SU-DHL-6 (cell line): ENCODE data around the gene TRIM42.

Source experiments
- H2AFZ ChIP-seq: fragments of 200-600 bp; sonication (generic); 2 replicates; pipeline ENCODE4 v1.6.1; 2014; ENCODE audit warnings: low read depth, mild to moderate bottlenecking, moderate library complexity, mixed read lengths, antibody characterized with exemption, low read length; ENCODE audit not compliant: severe bottlenecking
- H3F3A ChIP-seq: fragments of 200-600 bp; shearing (Covaris generic); 2 replicates; pipeline ENCODE4 v1.6.0; 2016; ENCODE audit warnings: antibody characterized with exemption, mild to moderate bottlenecking; ENCODE audit not compliant: insufficient read depth
- H3K27ac ChIP-seq: fragments of 200-600 bp; sonication (generic); 2 replicates; pipeline ENCODE4 v1.5.1; 2016; ENCODE audit warnings: low read depth, mild to moderate bottlenecking, low read length, moderate library complexity, mixed read lengths
- H3K27me3 ChIP-seq: fragments of 200-600 bp; sonication (generic), shearing (Covaris generic); 2 replicates; pipeline ENCODE4 v1.6.0; 2014; ENCODE audit warnings: mild to moderate bottlenecking, low read length
- H3K36me3 ChIP-seq: fragments of 200-600 bp; sonication (generic); 2 replicates; pipeline ENCODE4 v1.6.1; 2014; ENCODE audit warnings: mild to moderate bottlenecking, low read length, mixed read lengths
- H3K4me2 ChIP-seq: fragments of 300-600, 200-600 bp; shearing (Covaris generic), sonication (generic); 2 replicates; pipeline ENCODE4 v1.6.0; 2014; ENCODE audit warnings: low read length, low read depth, mild to moderate bottlenecking; ENCODE audit not compliant: poor library complexity, severe bottlenecking
- H3K4me3 ChIP-seq: fragments of 200-600 bp; sonication (generic); 2 replicates; pipeline ENCODE4 v1.5.1; 2014; ENCODE audit warnings: antibody characterized with exemption, low read length, mild to moderate bottlenecking, mixed read lengths; ENCODE audit not compliant: insufficient read depth, poor library complexity, severe bottlenecking
- H3K79me2 ChIP-seq: fragments of 200-600 bp; sonication (generic); 2 replicates; pipeline ENCODE4 v1.6.1; 2014; ENCODE audit warnings: mild to moderate bottlenecking, low read length, moderate library complexity; ENCODE audit not compliant: insufficient read depth
- H3K9ac ChIP-seq: fragments of 200-600 bp; sonication (generic); 2 replicates; pipeline ENCODE4 v1.7.0; 2014; ENCODE audit warnings: mild to moderate bottlenecking, low read length
- H3K9me2 ChIP-seq: fragments of 200-600 bp; sonication (generic); replicated peaks from 2 replicates; pipeline ENCODE4 v1.6.1; 2014; ENCODE audit warnings: low read length; ENCODE audit not compliant: insufficient read depth
- H3K9me3 ChIP-seq: fragments of 200-600 bp; sonication (generic); 2 replicates; pipeline ENCODE4 v1.6.1; 2014; ENCODE audit warnings: low read length, mixed read lengths; ENCODE audit not compliant: insufficient read depth
- H4K20me1 ChIP-seq: fragments of 200-600 bp; sonication (generic); 2 replicates; pipeline ENCODE4 v1.6.1; 2014; ENCODE audit warnings: low read depth, mild to moderate bottlenecking, antibody characterized with exemption, low read length, moderate library complexity, mixed read lengths
- CTCF ChIP-seq: fragments of 200-600 bp; sonication (generic); IDR thresholded peaks from one replicate; pipeline ENCODE4 v1.5.1; 2017; ENCODE audit warnings: antibody characterized with exemption, mild to moderate bottlenecking, low read length, moderate library complexity; ENCODE audit not compliant: insufficient read depth, poor library complexity, severe bottlenecking
- EZH2phosphoT487 ChIP-seq: fragments of 200-600 bp; sonication (generic), shearing (Covaris generic); conservative IDR thresholded peaks from 2 replicates; pipeline ENCODE4 v1.6.1; 2018; ENCODE audit warnings: mild to moderate bottlenecking, antibody characterized with exemption, low read length, moderate library complexity, mixed read lengths

TRIM42 gene

GRCh38 chr3:140664111-140664510 lies 13.8 kb upstream of the TRIM42 start:
- no peak overlapping the region for H2AFZ ChIP-seq
- H3K9me3 ChIP-seq, result no peaks in the 10 kb centered on the region
- H3K27me3 ChIP-seq, result no peaks in the 10 kb centered on the region
- H3K9ac ChIP-seq, result no peak overlapping the region
- H4K20me1 ChIP-seq, result no peaks in the 10 kb centered on the region
- H3K4me2 ChIP-seq, result no peak overlapping the region
- H3K27ac ChIP-seq, result no peak overlapping the region
- TF ChIP-seq CTCF (no peak), EZH2phosphoT487 (no peak)
- H3F3A ChIP-seq, result no peaks in the 10 kb centered on the region
- H3K4me3 ChIP-seq, result no peak overlapping the region
- no peaks in the 10 kb centered on the region for H3K9me2 ChIP-seq
- no peaks in the 10 kb centered on the region for H3K79me2 ChIP-seq
- H3K36me3 ChIP-seq, result no peaks in the 10 kb centered on the region

GRCh38 chr3:140682586-140682985 lies 4.7 kb downstream of the TRIM42 start:
- no peak overlapping the region for H2AFZ ChIP-seq
- no peak overlapping the region for H3K27ac ChIP-seq
- no peaks in the 10 kb centered on the region for H4K20me1 ChIP-seq
- H3K4me2 ChIP-seq, result no peak overlapping the region
- no peaks in the 10 kb centered on the region for H3K9me2 ChIP-seq
- no peaks in the 10 kb centered on the region for H3K79me2 ChIP-seq
- H3K9me3 ChIP-seq, result no peaks in the 10 kb centered on the region
- no peak overlapping the region for H3K4me3 ChIP-seq
- H3F3A ChIP-seq, result no peaks in the 10 kb centered on the region
- no peaks in the 10 kb centered on the region for H3K27me3 ChIP-seq
- H3K9ac ChIP-seq, result no peak overlapping the region
- no peaks in the 10 kb centered on the region for H3K36me3 ChIP-seq
- TF ChIP-seq EZH2phosphoT487 (no peak), CTCF (no peak)

- Histone ChIP-seq H3K27ac (no peak overlapping the region), H3K9ac (no peak overlapping the region), H4K20me1 (no peaks in the 10 kb centered on the region), H2AFZ (no peak overlapping the region), H3K4me2 (no peak overlapping the region), H3K9me2 (no peaks in the 10 kb centered on the region), H3K79me2 (no peaks in the 10 kb centered on the region), H3K27me3 (no peaks in the 10 kb centered on the region), H3F3A (no peaks in the 10 kb centered on the region), H3K36me3 (no peaks in the 10 kb centered on the region), H3K9me3 (no peaks in the 10 kb centered on the region), H3K4me3 (no peak overlapping the region)
- TF ChIP-seq EZH2phosphoT487 (no peak), CTCF (no peak)
These were observed 8.3 kb downstream of the TRIM42 start for GRCh38 chr3:140686128-140686527.
